HepG2 (cell line): ENCODE measurements around the gene SLC35F4. TPM values are rescaled to one million over a fixed set of nuclear protein-coding genes. Genes with fewer than 3 reads are reported as not detected.

ENCODE experiments used
- ATAC-seq: fragments of 200-7000 bp; cut with Tn5 transposase; 3 replicates; pipeline ENCODE4 v1.9.1; 2020; ENCODE audit warnings: mild to moderate bottlenecking, moderate library complexity
- BruUV-seq: library from RNA; stranded (reverse); fragments of 400-500 nt; replicated peaks from 2 replicates; lab custom pipeline; 2021; lab: Mats Ljungman, UMichigan
- CTCF ChIA-PET: fragments of 300-600 bp; formaldehyde crosslinking; extraction: SDS; loops from one replicate; lab custom pipeline; 2021; ENCODE audit warnings: low total read pairs, inconsistent platforms, low intra/inter-chr PET ratio; lab: Yijun Ruan, JAX
- POLR2A ChIA-PET: fragments of 350-600 bp; sonication (Branson Sonifier 250); formaldehyde crosslinking; loops from one replicate; lab custom pipeline; 2020; ENCODE audit warnings: antibody characterized with exemption, inconsistent platforms; lab: Yijun Ruan, JAX
- DNase-seq: peaks from one replicate; pipeline ENCODE4 v3.0.0-alpha.2; 2015; ENCODE audit warnings: low spot score
- FAIRE-seq: peaks from 3 replicates; lab custom pipeline; 2011; peaks lifted over from hg19 to GRCh38; lab: Jason Lieb, UNC
- H2AFZ ChIP-seq: one replicate; pipeline ENCODE4 v1.6.1; 2011; ENCODE audit warnings: low read length, inconsistent platforms
- H3K27ac ChIP-seq: fragments of 300-600 bp; 3 replicates; pipeline ENCODE4 v1.8.0; 2011; ENCODE audit warnings: mixed run types, mild to moderate bottlenecking, mixed read lengths, low read length, inconsistent platforms; ENCODE audit not compliant: insufficient read depth; ENCODE audit errors: extremely low read length
- H3K27me3 ChIP-seq, 2 experiments: fragments of 200-600 bp in 1 of 2; 2 replicates in 1 of 2; 3 replicates in 1 of 2; pipeline versions ENCODE4 v1.6.0 to v1.8.0; 2011; ENCODE audit warnings: low read length in 2 of 2, mild to moderate bottlenecking in 2 of 2, moderate library complexity in 2 of 2, inconsistent platforms in 1 of 2; ENCODE audit not compliant: insufficient read depth in 2 of 2, control insufficient read depth in 1 of 2
- H3K36me3 ChIP-seq, 2 experiments: fragments of 200-600 bp in 1 of 2; replicated peaks in 1 of 2; 2 replicates in 1 of 2; 3 replicates in 1 of 2; pipeline versions ENCODE4 v1.5.1 to v1.8.0; 2011; ENCODE audit warnings: low read length in 2 of 2, inconsistent platforms in 1 of 2; ENCODE audit not compliant: insufficient read depth in 2 of 2, control insufficient read depth in 1 of 2
- H3K4me1 ChIP-seq: 2 replicates; pipeline ENCODE4 v1.5.1; 2012; ENCODE audit warnings: low read length, inconsistent platforms; ENCODE audit not compliant: insufficient read depth
- H3K4me2 ChIP-seq: 2 replicates; pipeline ENCODE4 v1.6.0; 2011; ENCODE audit warnings: low read depth, low read length, inconsistent platforms
- H3K4me3 ChIP-seq, 3 experiments: fragments of 200-600 bp in 1 of 3; sonication (generic), shearing (Covaris generic) in 1 of 3; replicated peaks in 1 of 3; 2 replicates each; pipeline ENCODE4 v1.5.1; 2011 to 2016; ENCODE audit warnings: low read length in 3 of 3, inconsistent platforms in 2 of 3, low read depth in 2 of 3, mild to moderate bottlenecking in 2 of 3, control low read depth in 1 of 3, mixed read lengths in 1 of 3; ENCODE audit not compliant: insufficient read depth in 1 of 3
- H3K79me2 ChIP-seq: one replicate; pipeline ENCODE4 v1.6.1; 2011; ENCODE audit warnings: low read length, inconsistent platforms; ENCODE audit not compliant: insufficient read depth
- H3K9ac ChIP-seq: 2 replicates; pipeline ENCODE4 v1.6.0; 2011; ENCODE audit warnings: mild to moderate bottlenecking, low read depth, low read length, inconsistent platforms; ENCODE audit not compliant: insufficient read depth
- H3K9me3 ChIP-seq: 2 replicates; pipeline ENCODE4 v1.5.1; 2012; ENCODE audit warnings: mild to moderate bottlenecking, low read length
- H4K20me1 ChIP-seq: 2 replicates; pipeline ENCODE4 v1.6.0; 2011; ENCODE audit warnings: inconsistent platforms, mild to moderate bottlenecking, low read length, moderate library complexity; ENCODE audit not compliant: insufficient read depth
- IKZF4 ChIP-seq: sonication (generic); formaldehyde crosslinking; IDR thresholded peaks from 2 replicates; pipeline ENCODE4 v1.5.1; 2020; ENCODE audit warnings: borderline replicate concordance, mild to moderate bottlenecking, low read depth, missing genetic modification reagents; ENCODE audit errors: not compliant biosample characterization
- KLF12 ChIP-seq: sonication (generic); formaldehyde crosslinking; IDR thresholded peaks from 2 replicates; pipeline ENCODE4 v1.4.0; 2020; ENCODE audit warnings: missing genetic modification reagents, borderline replicate concordance
- MTF2 ChIP-seq: sonication (generic); formaldehyde crosslinking; IDR thresholded peaks from 2 replicates; pipeline ENCODE4 v1.5.0; 2020; ENCODE audit warnings: missing genetic modification reagents, borderline replicate concordance
- NFIB ChIP-seq: sonication (generic); formaldehyde crosslinking; IDR thresholded peaks from 2 replicates; pipeline ENCODE4 v1.9.0; 2021; ENCODE audit warnings: missing genetic modification reagents, mild to moderate bottlenecking, borderline replicate concordance
- PITX1 ChIP-seq: sonication (generic); formaldehyde crosslinking; IDR thresholded peaks from 2 replicates; pipeline ENCODE4 v1.5.1; 2020; ENCODE audit warnings: mild to moderate bottlenecking, missing genetic modification reagents
- ZNF282 ChIP-seq: fragments of 450-650 bp; IDR thresholded peaks from 2 replicates; pipeline ENCODE4 v1.6.1; 2018; ENCODE audit not compliant: partially characterized antibody
- ZNF766 ChIP-seq: sonication (generic); formaldehyde crosslinking; IDR thresholded peaks from 2 replicates; pipeline ENCODE4 v1.5.0; 2020; ENCODE audit warnings: missing genetic modification reagents, borderline replicate concordance
- ZSCAN22 ChIP-seq: sonication (generic); formaldehyde crosslinking; IDR thresholded peaks from 2 replicates; pipeline ENCODE4 v1.4.0; 2020; ENCODE audit warnings: mild to moderate bottlenecking, missing genetic modification reagents
- WGBS: methylation state at CpG from one replicate; pipeline ENCODE4 v1.1.6; 2017; ENCODE audit warnings: low lambda C conversion rate; 5-methylcytosine and 5-hydroxymethylcytosine counted together
- in situ Hi-C: cut with HindIII; loops from 2 replicates; pipeline ENCODE4 v1.10.0; 2017; ENCODE audit warnings: low pct_unique_long_range_greater_than_20kb; ENCODE audit not compliant: extremely low pct_ligation_motif_present
- intact Hi-C: fragments of 100-400 bp; cut with micrococcal nuclease; formaldehyde crosslinking; loops from one replicate; pipeline ENCODE4 v1.10.0; 2022; ENCODE audit not compliant: unreplicated experiment
- polyA plus RNA-seq, 8 experiments: library from polyadenylated mRNA; depleted of rRNA in 3 of 8; stranded (reverse) in 7 of 8; unstranded in 1 of 8; fragments of >200 nt; fragmentation: Illumina TruSeq in 4 of 8; extraction: Trizol in 4 of 8; gene quantifications; 2 replicates each; pipeline versions ENCODE4 v1.2.1 to v1.2.3, GENCODE V29; 2011 to 2016; ENCODE audit warnings: low read depth in 4 of 8, missing spikeins in 1 of 8, mixed read lengths in 1 of 8; ENCODE audit not compliant: insufficient read depth in 1 of 8
- total RNA-seq, 5 experiments: library from RNA; depleted of rRNA; stranded (reverse); fragments of >200 nt; fragmentation: Illumina TruSeq; extraction: Trizol; gene quantifications; 2 replicates each; pipeline ENCODE4 v1.2.3, GENCODE V29; 2016; ENCODE audit warnings: low read depth in 1 of 5
- TF ChIP-seq, protein P1 (sequence below): sonication (generic); formaldehyde crosslinking; IDR thresholded peaks from 2 replicates; pipeline ENCODE4 v1.5.0; 2020; ENCODE audit warnings: mild to moderate bottlenecking, missing genetic modification reagents, borderline replicate concordance

SLC35F4 gene
- total and polyA plus RNA-seq, 2 of the 13 experiments (the other 11 are each of a cell fraction or from before 2014, with no cell fraction given), result not detected

DNA sequence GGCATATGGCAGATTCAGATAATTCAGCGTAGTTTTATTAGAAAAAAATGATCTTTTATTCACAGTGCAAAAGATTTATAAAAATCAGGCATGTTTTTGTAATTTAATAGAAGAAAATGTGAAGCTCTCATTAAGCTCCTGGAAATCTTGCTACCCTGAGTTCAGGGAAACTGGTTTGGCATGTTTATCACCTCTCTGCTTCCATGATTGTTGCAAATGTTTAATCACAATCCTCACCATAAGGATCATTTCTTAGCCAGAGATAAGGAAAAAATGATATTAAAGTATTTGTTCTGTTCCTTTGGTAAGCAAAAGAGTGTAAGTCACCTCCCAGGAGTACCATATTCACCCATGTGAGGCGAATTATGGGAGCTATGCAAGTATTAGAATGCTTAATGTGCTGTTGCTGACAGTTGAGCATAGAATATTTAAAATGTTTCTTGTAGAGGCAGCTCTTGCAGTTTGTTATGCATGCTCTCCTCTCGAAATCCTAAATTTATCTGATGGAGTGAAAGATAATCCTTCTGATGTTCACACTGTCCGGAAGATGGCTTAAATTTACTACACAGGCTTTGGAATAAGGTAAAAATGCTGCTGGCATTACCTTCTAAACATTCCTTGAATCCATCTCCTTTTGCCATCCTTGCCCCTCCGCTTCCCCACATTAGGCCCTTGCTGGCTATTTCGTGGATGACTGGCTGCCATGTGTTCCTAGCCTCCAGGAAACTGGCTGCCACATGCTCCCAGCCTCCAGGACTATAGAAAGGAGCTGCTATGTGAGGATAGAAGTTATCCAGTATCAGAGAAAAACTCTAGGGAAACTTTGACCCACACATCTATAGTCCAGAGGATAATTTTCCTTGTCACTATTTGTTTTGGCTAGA, 256.5 kb downstream of the SLC35F4 start:
- H3K36me3 ChIP-seq, result no peaks in the 10 kb centered on the region
- BruUV-seq, result no TSS peak
- no peak for ATAC-seq
- DNase-seq, result no peak
- no peak for FAIRE-seq
- TF ChIP-seq KLF12, result no peak
- TF ChIP-seq PITX1, result no peak
- no peak for TF ChIP-seq ZNF282
- H3K9ac ChIP-seq, result no peak overlapping the region
- POLR2A ChIA-PET, result no interaction called here
- H3K4me3 ChIP-seq, result no peak overlapping the region
- no peaks in the 10 kb centered on the region for H4K20me1 ChIP-seq
- no peak overlapping the region for H2AFZ ChIP-seq
- CTCF ChIA-PET, result no interaction called here
- WGBS, result 3% methylated on average over 6 of the region's 6 CpGs
- H3K27me3 ChIP-seq, result no peaks in the 10 kb centered on the region; a peak in 1 of 5 replicates
- no peak overlapping the region for H3K4me2 ChIP-seq
- H3K4me1 ChIP-seq, result no peaks in the 10 kb centered on the region
- intact Hi-C loops, result no loop called here
- H3K9me3 ChIP-seq, result no peaks in the 10 kb centered on the region
- in situ Hi-C loops, result no loop called here
- H3K79me2 ChIP-seq, result no peaks in the 10 kb centered on the region
- no peak overlapping the region for H3K27ac ChIP-seq

DNA sequence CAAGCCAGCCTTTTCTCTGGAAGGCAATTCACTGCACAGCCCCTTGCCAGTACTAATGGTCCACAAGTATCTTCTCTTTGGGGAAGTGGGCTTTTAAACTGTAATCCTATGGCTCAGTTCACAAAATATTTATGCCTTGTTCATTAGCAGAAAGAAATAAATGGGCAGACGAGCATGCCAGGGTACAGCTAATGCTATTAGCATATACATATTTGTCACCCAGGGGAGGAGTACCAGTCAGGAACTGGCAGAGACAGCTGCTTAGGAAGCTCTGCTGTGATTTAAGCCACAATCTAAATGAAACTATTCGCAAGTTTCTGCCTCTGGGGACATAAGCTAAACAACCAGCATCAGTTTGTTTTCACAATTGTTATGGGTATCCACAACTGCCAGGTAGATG, 258.8 kb downstream of the SLC35F4 start:
- in situ Hi-C loops (no loop called here), intact Hi-C loops (no loop called here)
- Histone ChIP-seq H3K4me1 (no peaks in the 10 kb centered on the region), H3K36me3 (no peaks in the 10 kb centered on the region), H3K9ac (no peak overlapping the region), H3K4me3 (no peak overlapping the region), H3K4me2 (no peak overlapping the region), H3K27me3 (no peaks in the 10 kb centered on the region; a peak in 1 of 5 replicates), H3K27ac (no peak overlapping the region), H4K20me1 (no peaks in the 10 kb centered on the region), H3K9me3 (no peaks in the 10 kb centered on the region), H3K79me2 (no peaks in the 10 kb centered on the region), H2AFZ (no peak overlapping the region)
- DNase-seq, result no peak
- ATAC-seq, result no peak
- WGBS, result 0% methylated on average over 2 of the region's 2 CpGs
- ChIA-PET CTCF (no interaction called here), POLR2A (no interaction called here)
- no TSS peak for BruUV-seq
- no peak for FAIRE-seq
- no peak for TF ChIP-seq ZSCAN22 (CRISPR knock-in tag)
- TF ChIP-seq, protein P1, sequence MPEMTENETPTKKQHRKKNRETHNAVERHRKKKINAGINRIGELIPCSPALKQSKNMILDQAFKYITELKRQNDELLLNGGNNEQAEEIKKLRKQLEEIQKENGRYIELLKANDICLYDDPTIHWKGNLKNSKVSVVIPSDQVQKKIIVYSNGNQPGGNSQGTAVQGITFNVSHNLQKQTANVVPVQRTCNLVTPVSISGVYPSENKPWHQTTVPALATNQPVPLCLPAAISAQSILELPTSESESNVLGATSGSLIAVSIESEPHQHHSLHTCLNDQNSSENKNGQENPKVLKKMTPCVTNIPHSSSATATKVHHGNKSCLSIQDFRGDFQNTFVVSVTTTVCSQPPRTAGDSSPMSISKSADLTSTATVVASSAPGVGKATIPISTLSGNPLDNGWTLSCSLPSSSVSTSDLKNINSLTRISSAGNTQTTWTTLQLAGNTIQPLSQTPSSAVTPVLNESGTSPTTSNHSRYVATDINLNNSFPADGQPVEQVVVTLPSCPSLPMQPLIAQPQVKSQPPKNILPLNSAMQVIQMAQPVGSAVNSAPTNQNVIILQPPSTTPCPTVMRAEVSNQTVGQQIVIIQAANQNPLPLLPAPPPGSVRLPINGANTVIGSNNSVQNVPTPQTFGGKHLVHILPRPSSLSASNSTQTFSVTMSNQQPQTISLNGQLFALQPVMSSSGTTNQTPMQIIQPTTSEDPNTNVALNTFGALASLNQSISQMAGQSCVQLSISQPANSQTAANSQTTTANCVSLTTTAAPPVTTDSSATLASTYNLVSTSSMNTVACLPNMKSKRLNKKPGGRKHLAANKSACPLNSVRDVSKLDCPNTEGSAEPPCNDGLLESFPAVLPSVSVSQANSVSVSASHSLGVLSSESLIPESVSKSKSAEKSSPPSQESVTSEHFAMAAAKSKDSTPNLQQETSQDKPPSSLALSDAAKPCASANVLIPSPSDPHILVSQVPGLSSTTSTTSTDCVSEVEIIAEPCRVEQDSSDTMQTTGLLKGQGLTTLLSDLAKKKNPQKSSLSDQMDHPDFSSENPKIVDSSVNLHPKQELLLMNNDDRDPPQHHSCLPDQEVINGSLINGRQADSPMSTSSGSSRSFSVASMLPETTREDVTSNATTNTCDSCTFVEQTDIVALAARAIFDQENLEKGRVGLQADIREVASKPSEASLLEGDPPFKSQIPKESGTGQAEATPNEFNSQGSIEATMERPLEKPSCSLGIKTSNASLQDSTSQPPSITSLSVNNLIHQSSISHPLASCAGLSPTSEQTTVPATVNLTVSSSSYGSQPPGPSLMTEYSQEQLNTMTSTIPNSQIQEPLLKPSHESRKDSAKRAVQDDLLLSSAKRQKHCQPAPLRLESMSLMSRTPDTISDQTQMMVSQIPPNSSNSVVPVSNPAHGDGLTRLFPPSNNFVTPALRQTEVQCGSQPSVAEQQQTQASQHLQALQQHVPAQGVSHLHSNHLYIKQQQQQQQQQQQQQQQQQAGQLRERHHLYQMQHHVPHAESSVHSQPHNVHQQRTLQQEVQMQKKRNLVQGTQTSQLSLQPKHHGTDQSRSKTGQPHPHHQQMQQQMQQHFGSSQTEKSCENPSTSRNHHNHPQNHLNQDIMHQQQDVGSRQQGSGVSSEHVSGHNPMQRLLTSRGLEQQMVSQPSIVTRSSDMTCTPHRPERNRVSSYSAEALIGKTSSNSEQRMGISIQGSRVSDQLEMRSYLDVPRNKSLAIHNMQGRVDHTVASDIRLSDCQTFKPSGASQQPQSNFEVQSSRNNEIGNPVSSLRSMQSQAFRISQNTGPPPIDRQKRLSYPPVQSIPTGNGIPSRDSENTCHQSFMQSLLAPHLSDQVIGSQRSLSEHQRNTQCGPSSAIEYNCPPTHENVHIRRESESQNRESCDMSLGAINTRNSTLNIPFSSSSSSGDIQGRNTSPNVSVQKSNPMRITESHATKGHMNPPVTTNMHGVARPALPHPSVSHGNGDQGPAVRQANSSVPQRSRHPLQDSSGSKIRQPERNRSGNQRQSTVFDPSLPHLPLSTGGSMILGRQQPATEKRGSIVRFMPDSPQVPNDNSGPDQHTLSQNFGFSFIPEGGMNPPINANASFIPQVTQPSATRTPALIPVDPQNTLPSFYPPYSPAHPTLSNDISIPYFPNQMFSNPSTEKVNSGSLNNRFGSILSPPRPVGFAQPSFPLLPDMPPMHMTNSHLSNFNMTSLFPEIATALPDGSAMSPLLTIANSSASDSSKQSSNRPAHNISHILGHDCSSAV (CRISPR knock-in tag), result no peak
- no peak for TF ChIP-seq IKZF4 (CRISPR knock-in tag)
- no peak for TF ChIP-seq ZNF766 (CRISPR knock-in tag)
- no peak for TF ChIP-seq NFIB (CRISPR knock-in tag)
- TF ChIP-seq MTF2 (CRISPR knock-in tag), result no peak
